Measurements from ENCODE around the gene C10orf90.
"Not testable (repeated sequence)": the region's sequence is repeated elsewhere in the genome, so short reads cannot be mapped to it uniquely, and the experiment has no call there.

Gene C10orf90

DNA sequence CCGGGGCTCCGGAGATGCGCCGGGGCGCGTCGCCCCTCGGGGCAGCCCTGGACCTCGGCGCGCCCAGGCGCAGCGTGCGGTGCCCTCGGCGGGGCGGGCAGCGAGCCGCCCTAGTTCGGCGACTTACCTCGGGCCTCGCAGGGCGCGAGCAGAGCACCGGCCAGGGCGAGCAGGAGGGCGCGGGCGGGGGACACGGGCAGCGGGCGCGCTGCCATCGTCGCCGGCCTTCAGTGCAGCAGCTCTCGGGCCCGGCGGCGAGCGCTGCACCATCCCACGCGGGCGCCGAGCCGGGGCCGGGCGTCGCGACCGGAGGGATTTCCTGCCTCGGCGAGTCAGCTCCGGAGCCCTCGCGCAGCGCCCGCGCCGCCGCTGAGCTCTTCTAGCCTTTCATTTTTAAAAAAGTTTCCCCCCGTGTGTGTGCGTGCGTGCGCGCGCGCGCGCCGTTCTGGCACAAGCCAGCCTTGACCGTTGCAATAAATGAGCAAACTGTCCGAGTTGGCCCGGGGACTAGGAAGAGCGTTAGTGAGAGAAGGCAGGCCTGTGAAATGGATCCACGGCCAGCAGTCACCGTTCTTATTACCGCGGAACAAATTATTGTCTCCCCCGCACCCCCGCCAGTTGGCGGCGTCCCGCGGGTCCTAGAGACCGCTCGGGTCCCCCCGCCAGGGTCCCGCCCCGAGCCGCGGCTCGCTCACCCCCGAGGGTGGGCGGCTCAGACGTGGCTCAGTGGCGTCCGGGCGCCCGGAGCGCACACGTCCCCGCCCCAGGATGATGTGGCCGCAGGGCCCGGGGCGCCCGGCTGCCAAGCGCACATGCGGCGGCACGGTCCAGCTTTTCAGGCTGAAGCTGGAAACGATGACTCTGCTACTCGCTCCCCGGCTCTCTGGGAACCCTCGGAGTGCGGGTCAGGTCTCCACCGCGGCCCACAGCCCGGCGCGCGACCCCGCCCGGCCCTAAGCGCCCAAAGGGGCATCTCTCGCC lies 282.3 kb downstream of the C10orf90 start, which contains the start of gene ADAM12:
Gene ADAM12 (minus strand): TSS at position 547 of the 981 bp plus-strand sequence. CDS start 332 bp downstream, at position 215.
- no peak for DNase-seq (ENCODE audit: low read depth)

DNA sequence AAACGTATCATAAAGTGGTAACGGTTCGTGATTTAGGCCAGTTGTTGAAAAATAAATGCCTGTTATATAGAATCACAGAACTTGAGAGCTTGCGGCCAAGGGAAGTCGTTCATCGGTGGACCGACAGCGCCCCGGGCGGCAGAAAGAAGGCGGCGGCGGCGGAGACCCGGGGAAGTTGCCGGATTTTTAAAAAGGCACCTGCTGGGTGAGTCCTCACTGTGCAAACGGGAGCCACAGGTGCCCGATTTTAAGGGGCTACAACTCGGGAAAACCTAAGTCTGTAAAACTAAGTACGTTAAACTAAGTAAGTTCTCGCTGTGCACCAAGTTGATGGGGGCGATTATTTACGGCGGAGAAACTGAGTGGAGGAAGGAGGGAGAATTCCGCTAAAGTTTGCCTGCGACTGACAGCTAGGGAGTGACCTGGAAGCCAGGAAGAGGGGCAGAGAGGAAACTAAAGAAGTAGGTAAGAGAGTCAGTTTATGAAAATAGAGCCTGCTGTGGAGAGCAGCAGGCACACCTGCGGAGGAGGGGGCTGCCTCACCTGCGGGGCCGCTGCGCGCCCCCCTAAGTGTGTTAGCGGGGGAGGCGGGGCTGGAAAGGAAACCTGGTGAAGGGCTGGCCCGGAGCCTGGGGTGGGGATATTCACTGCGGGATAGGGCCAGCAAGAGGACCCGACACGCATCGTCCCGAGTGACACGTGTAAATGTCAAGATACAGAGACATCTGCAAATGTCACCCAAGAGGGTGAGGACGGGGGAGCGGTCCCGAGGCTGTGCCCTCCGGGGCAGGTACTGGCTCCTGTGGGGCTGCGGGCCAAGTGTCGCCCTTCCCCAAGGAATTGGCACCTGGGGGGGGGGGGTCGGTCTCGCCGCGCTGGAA lies 283.2 kb downstream of the C10orf90 start:
- DNase-seq (ENCODE audit: low read depth) = peak; percentile 35

DNA sequence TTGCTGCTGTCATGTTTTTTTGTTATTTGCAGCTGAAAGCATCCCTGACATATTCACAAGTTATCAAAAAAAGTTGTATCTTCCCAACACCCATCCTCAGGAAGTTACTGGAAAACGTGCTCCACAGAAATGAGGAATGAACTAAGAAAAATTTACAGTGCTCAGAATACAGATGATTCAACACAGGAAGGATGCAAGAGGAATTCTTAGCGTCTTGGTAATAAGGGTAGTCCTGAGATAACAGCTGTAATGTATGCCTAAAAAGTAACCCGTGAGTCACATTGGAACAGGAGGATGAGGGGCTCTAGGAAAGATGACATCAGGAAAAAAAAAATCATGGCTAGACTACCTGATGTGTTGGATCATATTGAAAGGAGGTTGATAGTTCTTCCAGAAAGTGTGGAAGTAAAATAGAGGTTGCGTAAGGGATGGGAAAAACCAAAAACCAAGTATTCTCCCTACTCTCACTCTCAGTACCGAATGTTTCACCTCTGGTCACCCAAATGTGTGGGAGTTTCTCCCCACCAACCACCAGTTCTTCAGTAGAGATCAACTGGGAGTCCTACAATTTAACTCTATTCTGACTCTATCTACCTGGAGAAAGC lies 286.1 kb downstream of the C10orf90 start:
- DNase-seq (ENCODE audit: low read depth) = no peak

DNA sequence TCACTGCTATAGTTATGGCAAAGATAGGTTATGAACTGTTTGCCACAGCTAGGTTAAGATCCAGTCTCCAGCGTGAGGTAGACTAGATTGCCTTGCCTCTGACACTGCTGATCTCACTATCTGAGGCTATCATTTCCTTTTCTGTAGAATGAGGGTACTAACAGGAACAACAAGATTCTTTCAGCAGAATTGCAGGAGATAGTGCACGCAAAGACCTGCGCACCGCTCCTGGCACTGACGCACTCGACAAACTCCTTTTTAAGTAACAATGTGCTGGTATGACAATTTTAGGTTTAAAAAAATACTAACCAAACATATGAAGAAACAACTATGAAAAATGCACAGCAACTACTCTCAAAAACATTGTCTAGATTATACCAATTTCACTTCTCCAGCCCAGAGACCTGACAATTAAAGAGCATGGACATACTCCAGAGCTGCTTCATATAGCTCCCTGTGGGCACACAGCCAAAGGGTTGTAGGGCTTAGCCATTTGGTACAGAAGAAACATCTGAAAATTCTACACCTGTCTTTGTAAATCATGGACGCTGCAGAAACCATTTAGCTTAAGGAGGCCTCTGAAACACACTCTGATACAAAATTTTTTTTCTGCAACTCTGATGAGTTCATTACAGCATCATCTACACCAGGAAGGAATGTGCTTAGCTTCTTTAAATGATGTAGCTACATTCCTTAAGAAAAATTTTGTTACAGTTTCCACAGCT lies 290.0 kb downstream of the C10orf90 start:
- DNase-seq (ENCODE audit: low read depth) = no peak

DNA sequence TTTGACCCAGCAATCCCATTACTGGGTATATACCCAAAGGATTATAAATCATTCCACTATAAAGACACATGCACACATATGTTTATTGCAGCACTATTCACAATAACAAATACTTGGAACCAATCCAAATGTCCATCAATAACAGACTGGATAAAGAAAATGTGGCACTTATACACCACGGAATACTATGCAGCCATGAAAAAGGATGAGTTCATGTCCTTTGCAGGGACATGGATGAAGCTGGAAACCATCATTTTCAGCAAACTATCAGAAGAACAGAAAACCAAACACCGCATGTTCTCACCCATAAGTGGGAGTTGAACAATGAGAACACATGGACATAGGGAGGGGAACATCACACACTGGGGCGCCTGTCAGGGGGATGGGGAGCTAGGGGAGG lies 291.3 kb downstream of the C10orf90 start:
- DNase-seq (ENCODE audit: low read depth) = not testable (repeated sequence)

DNA sequence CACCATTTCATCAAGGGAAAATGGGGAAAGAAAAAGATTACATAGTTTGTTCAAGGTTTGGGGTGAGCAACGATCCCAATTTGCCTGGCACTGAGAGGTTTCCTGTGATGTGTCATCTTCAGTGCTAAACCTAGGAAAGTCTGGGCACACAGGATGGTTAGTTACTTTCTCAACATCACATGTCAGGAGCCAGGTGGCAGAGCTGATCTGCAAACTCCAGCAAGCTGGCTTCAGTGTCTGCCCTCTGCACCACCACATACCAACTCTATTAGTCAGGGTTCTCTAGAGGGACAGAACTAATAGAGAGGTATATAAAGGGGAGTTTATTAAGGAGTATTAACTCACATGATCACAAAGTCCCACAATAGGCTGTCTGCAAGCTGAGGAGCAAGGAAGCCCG lies 293.5 kb downstream of the C10orf90 start:
- DNase-seq (ENCODE audit: low read depth) = no peak

DNA sequence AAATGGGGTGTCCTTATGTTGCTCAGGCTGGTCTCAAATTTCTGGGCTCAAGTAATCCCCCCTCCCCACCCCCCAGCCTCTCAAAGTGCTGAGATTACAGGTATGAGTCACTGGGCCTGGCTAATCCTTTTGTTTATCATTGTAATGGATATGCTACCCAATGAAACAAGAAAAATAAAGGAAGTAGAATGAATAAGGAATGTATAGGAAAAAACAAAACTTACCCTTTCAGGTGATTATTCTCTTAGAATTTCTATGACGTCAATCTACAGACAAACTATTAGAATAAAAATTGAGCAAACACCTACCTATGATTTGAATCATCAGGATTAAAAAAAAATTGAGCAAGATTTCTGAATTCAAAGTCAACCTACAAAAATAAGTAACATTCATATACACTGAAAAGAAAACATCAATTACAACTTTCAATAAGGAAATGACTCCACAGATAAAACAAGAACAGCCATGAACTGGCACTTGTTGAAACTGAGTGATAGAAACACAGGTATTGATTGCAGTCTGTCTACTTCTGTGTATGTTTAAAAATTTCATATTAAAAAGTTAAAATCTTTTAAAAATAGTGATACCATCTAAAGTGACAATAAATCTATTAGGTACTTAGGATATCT lies 294.5 kb downstream of the C10orf90 start:
- no peak for DNase-seq (ENCODE audit: low read depth)

DNA sequence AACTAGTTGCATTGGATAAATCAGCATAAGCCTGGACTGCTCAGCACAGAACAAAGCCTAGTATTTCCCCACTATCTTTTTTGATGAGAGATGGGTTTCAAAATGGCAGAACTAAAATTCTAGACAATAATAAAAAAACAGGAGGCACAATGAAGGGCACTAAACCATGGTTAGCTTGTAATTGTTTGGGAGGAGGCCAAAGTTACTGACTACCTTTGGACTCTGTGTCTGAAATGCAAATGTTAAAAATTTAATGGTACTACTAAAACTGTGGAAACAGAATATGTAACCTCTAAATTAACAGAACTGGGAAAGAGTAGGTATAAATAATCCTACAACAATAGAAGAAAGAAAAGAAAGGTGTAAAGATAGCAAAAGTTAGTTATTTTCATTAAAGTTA lies 295.2 kb downstream of the C10orf90 start:
- DNase-seq (ENCODE audit: low read depth) = no peak
